GM06990 (cell line): ENCODE results near the gene C1orf21.

Experiments used
- DNase-seq: peaks from one replicate; pipeline ENCODE4 v3.0.0-alpha.2; 2011; ENCODE audit not compliant: insufficient read length; ENCODE audit errors: extremely low read depth
- H3K27me3 ChIP-seq: replicated peaks from 2 replicates; pipeline ENCODE4 v1.6.0; 2011; ENCODE audit warnings: low read length; ENCODE audit not compliant: control insufficient read depth, insufficient read depth
- H3K36me3 ChIP-seq: 2 replicates; pipeline ENCODE4 v1.5.1; 2011; ENCODE audit warnings: low read length; ENCODE audit not compliant: control insufficient read depth, insufficient read depth
- H3K4me3 ChIP-seq: replicated peaks from 2 replicates; pipeline ENCODE4 v1.5.1; 2011; ENCODE audit warnings: low read depth, mild to moderate bottlenecking, control low read depth, low read length
- CTCF ChIP-seq: IDR thresholded peaks from 2 replicates; pipeline ENCODE4 v1.5.1; 2011; ENCODE audit warnings: low read length, control low read depth, mild to moderate bottlenecking, inconsistent platforms; ENCODE audit not compliant: insufficient read depth, poor library complexity, severe bottlenecking

Gene C1orf21

GRCh38 chr1:184524248-184524647, 137.4 kb downstream of the C1orf21 start:
- H3K4me3 ChIP-seq, result no peak overlapping the region
- TF ChIP-seq CTCF, result no peak
- H3K27me3 ChIP-seq, result no peaks in the 10 kb centered on the region
- H3K36me3 ChIP-seq, result no peaks in the 10 kb centered on the region
- no peak for DNase-seq

GRCh38 chr1:184527402-184527801, 140.6 kb downstream of the C1orf21 start:
- Histone ChIP-seq H3K4me3 (no peak overlapping the region), H3K36me3 (no peaks in the 10 kb centered on the region), H3K27me3 (no peaks in the 10 kb centered on the region)
- DNase-seq, result no peak
- no peak for TF ChIP-seq CTCF

- no peak for TF ChIP-seq CTCF
- no peak overlapping the region for H3K4me3 ChIP-seq
- H3K27me3 ChIP-seq, result no peaks in the 10 kb centered on the region
- H3K36me3 ChIP-seq, result no peaks in the 10 kb centered on the region
- no peak for DNase-seq
Observed at GRCh38 chr1:184530226-184530625, 143.4 kb downstream of the C1orf21 start.

GRCh38 chr1:184531296-184531695, 144.5 kb downstream of the C1orf21 start:
- H3K36me3 ChIP-seq, result no peaks in the 10 kb centered on the region
- no peak overlapping the region for H3K4me3 ChIP-seq
- no peaks in the 10 kb centered on the region for H3K27me3 ChIP-seq
- no peak for DNase-seq
- no peak for TF ChIP-seq CTCF

GRCh38 chr1:184532199-184532598, 145.4 kb downstream of the C1orf21 start:
- peak; percentile 30 for DNase-seq

More at GRCh38 chr1:184532199-184532598, 145.4 kb downstream of the C1orf21 start:
- no peaks in the 10 kb centered on the region for H3K27me3 ChIP-seq
- no peak for TF ChIP-seq CTCF
- no peaks in the 10 kb centered on the region for H3K36me3 ChIP-seq
- H3K4me3 ChIP-seq, result no peak overlapping the region
